IMR-90 (cell line): ENCODE results near the gene PARD3. TPM values are rescaled to one million over a fixed set of nuclear protein-coding genes. Genes with fewer than 3 reads are reported as not detected.

Source experiments
- ATAC-seq: fragments of 200-7000 bp; cut with Tn5 transposase; 2 replicates; pipeline ENCODE4 v1.9.1; 2020; ENCODE audit warnings: low read depth, mild to moderate bottlenecking, moderate library complexity
- BruUV-seq: library from RNA; stranded (reverse); fragments of 400-500 nt; replicated peaks from 2 replicates; lab custom pipeline; 2021; lab: Mats Ljungman, UMichigan
- CTCF ChIA-PET: fragments of 300-600 bp; formaldehyde crosslinking; extraction: SDS; loops from one replicate; lab custom pipeline; 2021; ENCODE audit warnings: antibody characterized with exemption; lab: Yijun Ruan, JAX
- POLR2A ChIA-PET: fragments of 300-600 bp; sonication (Branson Sonifier 250); formaldehyde crosslinking; loops from one replicate; lab custom pipeline; 2022; ENCODE audit warnings: antibody characterized with exemption; ENCODE audit not compliant: unreplicated experiment; lab: Charles Lee
- DNase-seq: peaks from one replicate; pipeline ENCODE4 v3.0.0; 2013
- H2AFZ ChIP-seq: replicated peaks from 2 replicates; pipeline ENCODE3; 2013; ENCODE audit warnings: low read length, mild to moderate bottlenecking; ENCODE audit not compliant: poor library complexity
- H2AK5ac ChIP-seq: 2 replicates; pipeline ENCODE4 v1.6.1; 2013; ENCODE audit warnings: low read depth, low read length, inconsistent platforms
- H2AK9ac ChIP-seq: replicated peaks from 2 replicates; pipeline ENCODE3; 2013; ENCODE audit warnings: mild to moderate bottlenecking, low read depth, low read length, moderate library complexity; ENCODE audit not compliant: poor library complexity
- H2BK120ac ChIP-seq: 2 replicates; pipeline ENCODE4 v1.6.1; 2013; ENCODE audit warnings: low read depth, low read length, inconsistent platforms
- H2BK15ac ChIP-seq: 3 replicates; pipeline ENCODE4 v1.6.1; 2013; ENCODE audit warnings: low read depth, low read length, inconsistent platforms
- H2BK20ac ChIP-seq: 2 replicates; pipeline ENCODE4 v1.6.1; 2013; ENCODE audit warnings: low read depth, mild to moderate bottlenecking, inconsistent platforms, low read length, moderate library complexity
- H2BK5ac ChIP-seq: 2 replicates; pipeline ENCODE4 v1.6.1; 2013; ENCODE audit warnings: mild to moderate bottlenecking, low read depth, low read length, inconsistent platforms; ENCODE audit not compliant: poor library complexity, severe bottlenecking
- H3K14ac ChIP-seq: replicated peaks from 2 replicates; pipeline ENCODE4 v1.6.1; 2013; ENCODE audit warnings: low read depth, low read length, inconsistent platforms
- H3K18ac ChIP-seq: 2 replicates; pipeline ENCODE4 v1.6.1; 2013; ENCODE audit warnings: low read depth, low read length, control low read depth
- H3K23ac ChIP-seq: 2 replicates; pipeline ENCODE4 v1.6.1; 2013; ENCODE audit warnings: low read depth, low read length, inconsistent platforms
- H3K27ac ChIP-seq: 2 replicates; pipeline ENCODE4 v1.5.1; 2013; ENCODE audit warnings: mild to moderate bottlenecking, control low read depth, low read length; ENCODE audit not compliant: insufficient read depth
- H3K27me3 ChIP-seq: 2 replicates; pipeline ENCODE4 v1.6.1; 2013; ENCODE audit warnings: low read length; ENCODE audit not compliant: control insufficient read depth, insufficient read depth
- H3K36me3 ChIP-seq: 2 replicates; pipeline ENCODE4 v1.6.1; 2013; ENCODE audit warnings: low read length, mixed read lengths; ENCODE audit not compliant: control insufficient read depth, insufficient read depth
- H3K4ac ChIP-seq: 2 replicates; pipeline ENCODE4 v1.6.1; 2013; ENCODE audit warnings: low read depth, low read length, inconsistent platforms
- H3K4me1 ChIP-seq: 2 replicates; pipeline ENCODE4 v1.6.1; 2013; ENCODE audit warnings: low read length, mixed read lengths; ENCODE audit not compliant: control insufficient read depth, insufficient read depth
- H3K4me2 ChIP-seq: 2 replicates; pipeline ENCODE4 v1.6.1; 2013; ENCODE audit warnings: low read depth, mild to moderate bottlenecking, control low read depth, low read length, moderate library complexity
- H3K4me3 ChIP-seq: 2 replicates; pipeline ENCODE4 v1.5.1; 2013; ENCODE audit warnings: low read depth, mild to moderate bottlenecking, control low read depth, low read length, moderate library complexity; ENCODE audit not compliant: insufficient read depth
- H3K56ac ChIP-seq: 2 replicates; pipeline ENCODE4 v1.6.1; 2013; ENCODE audit warnings: low read length, inconsistent platforms; ENCODE audit not compliant: insufficient read depth; ENCODE audit errors: extremely low read depth
- H3K79me1 ChIP-seq, 2 experiments: 2 replicates each; pipeline ENCODE4 v1.6.1; 2013; ENCODE audit warnings: low read length in 2 of 2, inconsistent platforms in 1 of 2, low read depth in 1 of 2
- H3K9ac ChIP-seq: 2 replicates; pipeline ENCODE4 v1.6.1; 2013; ENCODE audit warnings: low read depth, low read length, control low read depth
- H3K9me1 ChIP-seq: 2 replicates; pipeline ENCODE4 v1.6.1; 2013; ENCODE audit warnings: low read length, inconsistent platforms; ENCODE audit not compliant: insufficient read depth
- H3K9me3 ChIP-seq: 2 replicates; pipeline ENCODE4 v1.6.1; 2013; ENCODE audit warnings: low read length; ENCODE audit not compliant: control insufficient read depth, insufficient read depth
- H4K20me1 ChIP-seq: 2 replicates; pipeline ENCODE4 v1.6.1; 2013; ENCODE audit warnings: low read length, inconsistent platforms; ENCODE audit not compliant: insufficient read depth
- H4K5ac ChIP-seq: 2 replicates; pipeline ENCODE4 v1.6.1; 2013; ENCODE audit warnings: mild to moderate bottlenecking, low read depth, low read length, control low read depth
- H4K8ac ChIP-seq, 2 experiments: 2 replicates each; pipeline ENCODE4 v1.6.1; 2013; ENCODE audit warnings: low read depth in 2 of 2, low read length in 2 of 2, control low read depth in 1 of 2, inconsistent platforms in 1 of 2
- H4K91ac ChIP-seq: 2 replicates; pipeline ENCODE4 v1.6.1; 2013; ENCODE audit warnings: low read depth, low read length, inconsistent platforms; ENCODE audit not compliant: insufficient read depth
- BHLHE40 ChIP-seq: fragments of 150-350 bp; IDR thresholded peaks from 2 replicates; pipeline ENCODE4 v1.6.1; 2016; ENCODE audit warnings: mild to moderate bottlenecking, low read depth, low read length
- CEBPB ChIP-seq: IDR thresholded peaks from 2 replicates; pipeline ENCODE4 v1.6.1; 2012; ENCODE audit warnings: low read depth, low read length, improper control_type of control experiment
- CHD1 ChIP-seq: IDR thresholded peaks from 2 replicates; pipeline ENCODE4 v1.6.1; 2012; ENCODE audit warnings: low read depth, low read length, improper control_type of control experiment
- CTCF ChIP-seq: conservative IDR thresholded peaks from 2 replicates; pipeline ENCODE4 v1.5.1; 2012; ENCODE audit warnings: mild to moderate bottlenecking, low read depth, low read length, improper control_type of control experiment
- FOS ChIP-seq: fragments of 150-350 bp; IDR thresholded peaks from 2 replicates; pipeline ENCODE4 v1.6.1; 2016; ENCODE audit warnings: low read depth, low read length
- MAFK ChIP-seq: IDR thresholded peaks from 2 replicates; pipeline ENCODE4 v1.6.1; 2012; ENCODE audit warnings: low read depth, low read length, improper control_type of control experiment
- MAZ ChIP-seq: IDR thresholded peaks from 2 replicates; pipeline ENCODE4 v1.6.1; 2012; ENCODE audit warnings: low read depth, mild to moderate bottlenecking, low read length, improper control_type of control experiment, moderate library complexity, borderline replicate concordance
- MXI1 ChIP-seq: IDR thresholded peaks from 2 replicates; pipeline ENCODE4 v1.6.1; 2012; ENCODE audit warnings: low read depth, mild to moderate bottlenecking, low read length, moderate library complexity, borderline replicate concordance
- NFE2L2 ChIP-seq: fragments of 150-350 bp; IDR thresholded peaks from 2 replicates; pipeline ENCODE4 v1.6.1; 2016; ENCODE audit warnings: low read depth, mild to moderate bottlenecking, low read length
- RAD21 ChIP-seq: IDR thresholded peaks from 2 replicates; pipeline ENCODE4 v1.6.1; 2012; ENCODE audit warnings: low read length, improper control_type of control experiment
- RCOR1 ChIP-seq: IDR thresholded peaks from 2 replicates; pipeline ENCODE4 v1.6.1; 2012; ENCODE audit warnings: mild to moderate bottlenecking, low read length, improper control_type of control experiment; ENCODE audit not compliant: insufficient replicate concordance
- RFX5 ChIP-seq: IDR thresholded peaks from 2 replicates; pipeline ENCODE4 v1.8.0; 2012; ENCODE audit warnings: low read depth, mild to moderate bottlenecking, low read length, moderate library complexity
- SMC3 ChIP-seq: fragments of 150-350 bp; IDR thresholded peaks from 2 replicates; pipeline ENCODE4 v1.6.1; 2016; ENCODE audit warnings: low read depth, mild to moderate bottlenecking, antibody characterized with exemption, low read length, moderate library complexity
- WGBS, 2 experiments: methylation state at CpG; one replicate each; pipeline versions ENCODE4 v1.1.5 to v1.1.7; 2013; ENCODE audit warnings: missing lambda C conversion rate in 2 of 2; ENCODE audit not compliant: insufficient read length in 1 of 2; ENCODE audit errors: extremely low coverage in 2 of 2; 5-methylcytosine and 5-hydroxymethylcytosine counted together
- dilution Hi-C: fragments of 300-500 bp; cut with HindIII; formaldehyde crosslinking; loops from one replicate; pipeline ENCODE4 v1.14.3; 2018; ENCODE audit warnings: low sequenced_read_pairs; ENCODE audit not compliant: unreplicated experiment
- in situ Hi-C: fragments of 300-500 bp; cut with MboI; formaldehyde crosslinking; loops from 3 replicates; pipeline ENCODE4 v1.14.3; 2019; ENCODE audit warnings: low sequenced_read_pairs, inconsistent platforms, mixed read lengths
- intact Hi-C: fragments of 100-400 bp; cut with micrococcal nuclease; formaldehyde crosslinking; loops from 2 replicates; pipeline ENCODE4 v1.10.0; 2022
- polyA plus RNA-seq, 3 experiments: library from polyadenylated mRNA; depleted of rRNA; stranded (reverse); fragments of >200 nt; gene quantifications; 2 replicates each; pipeline ENCODE4 v1.2.3, GENCODE V29; 2012; ENCODE audit warnings: low replicate concordance in 1 of 3
- total RNA-seq: library from RNA; depleted of rRNA; stranded (reverse); fragments of >200 nt; gene quantifications from 2 replicates; pipeline ENCODE4 v1.2.3, GENCODE V29; 2012
- TF ChIP-seq, protein P1 (sequence below): fragments of 150-350 bp; IDR thresholded peaks from 2 replicates; pipeline ENCODE4 v1.6.1; 2017; ENCODE audit warnings: mild to moderate bottlenecking, antibody characterized with exemption, low read length, low read depth
- TF ChIP-seq, protein P2 (sequence below): fragments of 150-350 bp; IDR thresholded peaks from 2 replicates; pipeline ENCODE4 v1.6.1; 2016; ENCODE audit warnings: low read depth, mild to moderate bottlenecking, low read length, moderate library complexity, borderline replicate concordance

The PARD3 gene
- total and polyA plus RNA-seq, 2 of the 4 experiments (the other 2 are of a cell fraction) = 14.6 to 37.5 TPM

DNA sequence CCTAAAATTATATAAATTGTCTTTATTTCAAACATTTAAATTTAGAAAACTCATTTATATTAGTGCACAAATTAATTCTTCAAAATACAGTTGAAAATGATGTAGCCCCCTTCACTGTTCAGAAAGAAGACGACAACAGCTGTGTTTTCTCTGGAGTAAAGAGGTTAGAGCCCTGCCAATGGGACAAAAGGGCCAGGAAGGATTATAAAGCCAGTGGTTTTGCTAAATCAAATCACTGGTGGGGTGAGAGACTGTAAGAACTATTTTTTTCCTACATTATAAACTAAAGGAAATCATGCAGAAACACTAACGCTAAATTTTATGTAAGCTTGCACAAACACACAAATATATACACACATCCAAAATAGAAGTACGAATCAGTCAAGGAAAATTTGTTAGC is 386.6 kb downstream of the PARD3 start:
- Histone ChIP-seq H3K27me3 (no peaks in the 10 kb centered on the region), H2BK15ac (no peak overlapping the region), H3K14ac (no peak overlapping the region), H2BK5ac (no peak overlapping the region), H3K27ac (no peak overlapping the region), H4K20me1 (no peaks in the 10 kb centered on the region), H4K8ac (no peak overlapping the region), H2BK120ac (no peak overlapping the region), H2AFZ (no peak overlapping the region), H3K9me3 (no peaks in the 10 kb centered on the region), H3K4me1 (no peaks in the 10 kb centered on the region), H3K79me1 (peaks cover 3 to 6% of the 10 kb centered on the region in 2 experiments; a peak in 1 of 4 replicates), H3K56ac (no peak overlapping the region), H3K4me3 (no peak overlapping the region), H4K5ac (no peak overlapping the region), H3K4me2 (no peak overlapping the region), H2BK20ac (no peak overlapping the region), H3K36me3 (no peaks in the 10 kb centered on the region), H2AK9ac (no peak overlapping the region), H2AK5ac (no peak overlapping the region), H3K9ac (no peak overlapping the region), H3K18ac (no peak overlapping the region), H3K23ac (no peak overlapping the region), H3K9me1 (no peaks in the 10 kb centered on the region), H3K4ac (no peak overlapping the region), H4K91ac (no peak overlapping the region)
- ATAC-seq (no peak), DNase-seq (no peak)
- ChIA-PET POLR2A (no interaction called here), CTCF (no interaction called here)
- intact Hi-C loops = no loop called here
- in situ Hi-C loops = no loop called here
- no CpG with 5 or more reads among the region's 3 CpGs for WGBS, 2 experiments
- BruUV-seq = no TSS peak
- TF ChIP-seq RAD21 = no peak
- TF ChIP-seq, protein P1, sequence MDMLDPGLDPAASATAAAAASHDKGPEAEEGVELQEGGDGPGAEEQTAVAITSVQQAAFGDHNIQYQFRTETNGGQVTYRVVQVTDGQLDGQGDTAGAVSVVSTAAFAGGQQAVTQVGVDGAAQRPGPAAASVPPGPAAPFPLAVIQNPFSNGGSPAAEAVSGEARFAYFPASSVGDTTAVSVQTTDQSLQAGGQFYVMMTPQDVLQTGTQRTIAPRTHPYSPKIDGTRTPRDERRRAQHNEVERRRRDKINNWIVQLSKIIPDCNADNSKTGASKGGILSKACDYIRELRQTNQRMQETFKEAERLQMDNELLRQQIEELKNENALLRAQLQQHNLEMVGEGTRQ = no peak
- TF ChIP-seq, protein P2, sequence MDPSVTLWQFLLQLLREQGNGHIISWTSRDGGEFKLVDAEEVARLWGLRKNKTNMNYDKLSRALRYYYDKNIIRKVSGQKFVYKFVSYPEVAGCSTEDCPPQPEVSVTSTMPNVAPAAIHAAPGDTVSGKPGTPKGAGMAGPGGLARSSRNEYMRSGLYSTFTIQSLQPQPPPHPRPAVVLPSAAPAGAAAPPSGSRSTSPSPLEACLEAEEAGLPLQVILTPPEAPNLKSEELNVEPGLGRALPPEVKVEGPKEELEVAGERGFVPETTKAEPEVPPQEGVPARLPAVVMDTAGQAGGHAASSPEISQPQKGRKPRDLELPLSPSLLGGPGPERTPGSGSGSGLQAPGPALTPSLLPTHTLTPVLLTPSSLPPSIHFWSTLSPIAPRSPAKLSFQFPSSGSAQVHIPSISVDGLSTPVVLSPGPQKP = no peak
- TF ChIP-seq NFE2L2 = no peak
- TF ChIP-seq CTCF = no peak
- no peak for TF ChIP-seq MAFK
- TF ChIP-seq MXI1 = no peak
- no peak for TF ChIP-seq CHD1
- TF ChIP-seq MAZ = no peak
- TF ChIP-seq RCOR1 = no peak
- no peak for TF ChIP-seq CEBPB
- no peak for TF ChIP-seq BHLHE40
- no peak for TF ChIP-seq RFX5
- TF ChIP-seq SMC3 = no peak
- no peak for TF ChIP-seq FOS
- dilution Hi-C loops = no loop called here
